Endothelial cell (in vitro differentiated cells): ENCODE results near the gene MBOAT1. TPM values are rescaled to one million over a fixed set of nuclear protein-coding genes. Genes with fewer than 3 reads are reported as not detected.

Experiments used
- DNase-seq: peaks from one replicate; pipeline ENCODE4 v3.0.0; 2021; ENCODE audit warnings: low spot score
- H3K27ac Mint-ChIP-seq: one replicate; pipeline ENCODE4 v1.8.0; 2021; ENCODE audit warnings: mixed read lengths, inconsistent platforms; ENCODE audit not compliant: unreplicated experiment
- H3K27me3 Mint-ChIP-seq: one replicate; pipeline ENCODE4 v1.8.0; 2021; ENCODE audit warnings: mild to moderate bottlenecking, moderate library complexity, mixed read lengths, inconsistent platforms; ENCODE audit not compliant: unreplicated experiment
- H3K36me3 Mint-ChIP-seq: one replicate; pipeline ENCODE4 v1.8.0; 2021; ENCODE audit warnings: mild to moderate bottlenecking, low read depth, mixed read lengths, inconsistent platforms; ENCODE audit not compliant: unreplicated experiment
- H3K4me1 Mint-ChIP-seq: one replicate; pipeline ENCODE4 v1.8.0; 2021; ENCODE audit warnings: mild to moderate bottlenecking, mixed read lengths, inconsistent platforms; ENCODE audit not compliant: unreplicated experiment
- H3K4me3 Mint-ChIP-seq: one replicate; pipeline ENCODE4 v1.8.0; 2021; ENCODE audit warnings: mild to moderate bottlenecking, mixed read lengths, inconsistent platforms; ENCODE audit not compliant: unreplicated experiment
- H3K9me3 Mint-ChIP-seq: one replicate; pipeline ENCODE4 v1.8.0; 2021; ENCODE audit warnings: mixed read lengths, inconsistent platforms; ENCODE audit not compliant: unreplicated experiment
- total RNA-seq: library from RNA; stranded (reverse); fragmentation: NEBNext Ultra II Directional; extraction: Animal tissue kit (Norgen Biotek cat#: 25700); gene quantifications from one replicate; pipeline ENCODE4 v1.2.1, GENCODE V29; 2021; ENCODE audit not compliant: unreplicated experiment
- TF ChIP-seq, protein P1 (sequence below): fragments of 200-600 bp; sonication (generic); IDR thresholded peaks from one replicate; pipeline ENCODE4 v1.5.0; 2021; ENCODE audit warnings: antibody characterized with exemption; ENCODE audit not compliant: unreplicated experiment

MBOAT1 gene
- total RNA-seq, 1 donor from 2014 or later, result 10.7 TPM

DNA sequence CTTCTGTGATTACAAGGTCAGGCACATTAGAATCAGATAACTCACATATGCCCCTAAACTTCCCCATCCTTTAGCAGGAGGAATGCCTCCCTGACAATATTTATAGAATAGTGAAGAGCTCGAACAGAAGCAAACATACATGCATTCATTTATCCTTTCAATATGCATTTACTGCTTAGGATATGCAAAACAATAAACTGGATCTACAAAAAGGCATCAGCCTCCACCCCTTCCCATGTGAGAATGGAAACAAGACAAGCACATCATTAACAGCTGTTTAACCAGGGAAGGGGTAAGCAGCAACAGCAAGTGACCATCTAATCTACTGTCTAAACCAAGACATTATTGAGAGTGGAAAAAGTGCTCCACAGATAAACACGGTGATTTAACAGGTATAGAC, 107.6 kb downstream of the MBOAT1 start:
- TF ChIP-seq, protein P1, sequence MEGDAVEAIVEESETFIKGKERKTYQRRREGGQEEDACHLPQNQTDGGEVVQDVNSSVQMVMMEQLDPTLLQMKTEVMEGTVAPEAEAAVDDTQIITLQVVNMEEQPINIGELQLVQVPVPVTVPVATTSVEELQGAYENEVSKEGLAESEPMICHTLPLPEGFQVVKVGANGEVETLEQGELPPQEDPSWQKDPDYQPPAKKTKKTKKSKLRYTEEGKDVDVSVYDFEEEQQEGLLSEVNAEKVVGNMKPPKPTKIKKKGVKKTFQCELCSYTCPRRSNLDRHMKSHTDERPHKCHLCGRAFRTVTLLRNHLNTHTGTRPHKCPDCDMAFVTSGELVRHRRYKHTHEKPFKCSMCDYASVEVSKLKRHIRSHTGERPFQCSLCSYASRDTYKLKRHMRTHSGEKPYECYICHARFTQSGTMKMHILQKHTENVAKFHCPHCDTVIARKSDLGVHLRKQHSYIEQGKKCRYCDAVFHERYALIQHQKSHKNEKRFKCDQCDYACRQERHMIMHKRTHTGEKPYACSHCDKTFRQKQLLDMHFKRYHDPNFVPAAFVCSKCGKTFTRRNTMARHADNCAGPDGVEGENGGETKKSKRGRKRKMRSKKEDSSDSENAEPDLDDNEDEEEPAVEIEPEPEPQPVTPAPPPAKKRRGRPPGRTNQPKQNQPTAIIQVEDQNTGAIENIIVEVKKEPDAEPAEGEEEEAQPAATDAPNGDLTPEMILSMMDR, result no peak
- H3K4me1 Mint-ChIP-seq, result peaks cover 9% of the 10 kb centered on the region
- no peak overlapping the region for H3K4me3 Mint-ChIP-seq
- H3K27me3 Mint-ChIP-seq, result no peaks in the 10 kb centered on the region
- no peak overlapping the region for H3K27ac Mint-ChIP-seq
- no peaks in the 10 kb centered on the region for H3K9me3 Mint-ChIP-seq
- no peaks in the 10 kb centered on the region for H3K36me3 Mint-ChIP-seq
- no peak for DNase-seq

DNA sequence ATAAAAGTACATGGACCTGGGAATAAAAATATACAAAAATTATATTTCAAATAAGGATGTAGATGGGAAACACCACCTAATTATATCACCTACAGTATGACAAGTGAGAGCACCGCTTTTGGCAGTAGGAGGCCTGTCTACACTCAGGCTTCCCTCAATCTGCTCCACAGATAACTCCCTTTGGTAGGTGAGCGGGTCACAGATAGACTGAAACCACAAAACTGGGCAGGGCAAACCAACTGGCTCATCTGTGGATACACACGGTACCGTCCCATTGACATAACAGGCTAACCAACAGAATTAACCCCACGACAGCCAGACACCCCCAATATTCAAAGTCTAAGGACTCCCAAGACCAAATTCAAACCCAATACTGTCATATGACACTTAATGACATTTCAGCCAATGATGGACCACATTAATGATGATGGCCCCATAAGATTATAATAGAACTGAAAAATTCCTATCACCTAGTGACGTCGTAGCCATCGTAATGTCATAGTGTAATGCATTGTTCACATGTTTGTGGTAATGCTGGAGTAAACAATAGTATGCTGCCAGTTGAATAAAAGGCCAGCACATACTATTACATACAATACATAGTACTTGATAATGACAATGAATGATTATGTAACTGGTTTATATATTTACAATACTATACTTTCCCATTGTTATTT, 109.7 kb downstream of the MBOAT1 start:
- H3K4me3 Mint-ChIP-seq, result peak overlapping the region; percentile 54

DNA sequence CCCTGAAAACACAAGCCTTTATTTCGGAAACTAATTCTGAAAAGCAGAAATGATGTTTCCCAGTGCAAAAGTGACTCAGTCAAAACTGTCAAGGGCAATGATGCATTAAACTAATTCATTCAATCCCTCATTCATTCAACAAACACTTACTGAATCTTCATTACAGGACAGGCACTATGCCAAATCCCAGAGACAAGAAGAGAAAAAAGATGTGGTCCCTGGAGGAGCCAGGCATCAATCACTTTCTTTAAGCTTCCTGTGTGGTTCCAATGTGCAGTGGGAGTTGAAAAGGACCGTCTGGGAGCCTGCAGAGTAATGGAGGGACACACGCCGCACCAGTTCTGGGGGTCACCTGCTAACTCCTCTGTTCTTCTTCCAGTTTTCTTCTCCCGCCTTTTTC, 113.1 kb downstream of the MBOAT1 start:
- Mint-ChIP-seq H3K27ac (no peak overlapping the region), H3K27me3 (no peaks in the 10 kb centered on the region), H3K4me3 (no peak overlapping the region)

More for the DNA sequence above, 109.7 kb downstream of the MBOAT1 start:
- DNase-seq, result no peak
- Mint-ChIP-seq H3K36me3 (no peaks in the 10 kb centered on the region), H3K4me1 (no peaks in the 10 kb centered on the region), H3K27ac (no peak overlapping the region), H3K9me3 (no peaks in the 10 kb centered on the region), H3K27me3 (no peaks in the 10 kb centered on the region)
- TF ChIP-seq, protein P1, result no peak

DNA sequence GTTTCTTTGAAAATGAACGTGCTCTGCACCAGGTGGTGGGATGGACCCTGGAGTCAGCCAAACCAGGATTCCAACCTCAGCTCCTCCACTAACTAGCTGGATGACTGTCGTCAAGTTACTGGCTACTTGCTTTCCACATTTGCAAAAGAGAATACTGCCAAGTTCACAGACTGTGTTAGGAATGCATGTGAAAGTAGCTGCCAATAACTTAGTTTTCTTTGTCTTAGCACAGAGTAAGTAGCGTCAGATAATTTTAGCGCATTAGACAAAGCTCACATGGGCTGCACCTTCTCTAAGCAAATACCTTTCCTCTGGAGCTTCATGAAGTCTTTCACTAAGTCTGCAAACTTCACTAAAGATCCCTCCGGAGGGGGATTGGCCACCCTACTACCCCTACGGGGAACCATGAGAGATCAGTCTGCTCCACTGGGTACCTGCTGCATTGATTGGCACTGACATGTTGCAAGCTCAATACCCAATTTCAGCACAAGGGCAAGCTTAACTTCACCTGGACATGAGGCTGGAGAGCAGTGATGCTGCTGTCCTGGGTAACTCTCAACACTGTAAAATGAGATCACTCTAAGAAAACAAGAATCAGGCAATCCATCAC, 113.9 kb downstream of the MBOAT1 start:
- DNase-seq, result no peak
- Mint-ChIP-seq H3K36me3 (no peaks in the 10 kb centered on the region), H3K9me3 (no peaks in the 10 kb centered on the region), H3K27me3 (no peaks in the 10 kb centered on the region), H3K4me1 (no peaks in the 10 kb centered on the region), H3K27ac (no peak overlapping the region), H3K4me3 (no peak overlapping the region)
- TF ChIP-seq, protein P1, result no peak

More for the DNA sequence above, 113.1 kb downstream of the MBOAT1 start:
- no peaks in the 10 kb centered on the region for H3K9me3 Mint-ChIP-seq
- TF ChIP-seq, protein P1, result no peak
- H3K4me1 Mint-ChIP-seq, result no peaks in the 10 kb centered on the region
- DNase-seq, result no peak
- no peaks in the 10 kb centered on the region for H3K36me3 Mint-ChIP-seq

DNA sequence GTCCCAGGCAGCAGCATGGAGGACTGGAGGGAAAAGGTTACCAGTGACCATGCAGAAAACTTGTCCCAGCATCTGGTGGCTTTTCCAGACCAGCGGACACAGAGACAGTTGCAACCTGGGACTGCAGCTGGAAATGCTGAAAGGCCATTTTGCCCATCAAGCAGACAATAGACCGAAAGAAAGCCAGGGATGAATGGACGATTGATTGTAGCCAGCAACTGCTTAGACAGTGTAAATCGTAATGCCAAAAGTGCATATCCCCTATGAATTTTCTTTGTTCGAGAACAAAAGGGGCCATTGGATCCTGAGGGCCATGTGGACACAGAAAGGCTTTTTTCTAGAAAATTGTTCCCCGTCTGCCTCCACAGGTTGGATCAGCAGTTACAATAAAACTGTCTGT, 115.7 kb downstream of the MBOAT1 start:
- Mint-ChIP-seq H3K9me3 (no peaks in the 10 kb centered on the region), H3K27ac (no peak overlapping the region), H3K36me3 (no peaks in the 10 kb centered on the region), H3K4me1 (no peaks in the 10 kb centered on the region), H3K27me3 (no peaks in the 10 kb centered on the region), H3K4me3 (no peak overlapping the region)
- DNase-seq, result no peak
- TF ChIP-seq, protein P1, result no peak
